Suprapubic skin (tissue), 3 donors: ENCODE results near the gene DENND11.

Source experiments
- CTCF ChIP-seq, 2 donors: fragments of 200-600 bp in 1 of 2; fragments of 450-650 bp in 1 of 2; sonication (generic) in 1 of 2; IDR thresholded peaks; one replicate each; pipeline ENCODE4 v1.5.1; 2016 to 2019; ENCODE audit warnings: antibody characterized with exemption in 2 of 2, mild to moderate bottlenecking in 1 of 2, moderate library complexity in 1 of 2
- POLR2A ChIP-seq, 2 donors: fragments of 450-650 bp; IDR thresholded peaks; one replicate each; pipeline ENCODE4 v1.6.1; 2017; ENCODE audit warnings: antibody characterized with exemption in 2 of 2, mild to moderate bottlenecking in 2 of 2, moderate library complexity in 2 of 2

- no peak for TF ChIP-seq CTCF (IDR thresholded peaks at IDR 0.05)
- no peak for TF ChIP-seq POLR2A (IDR thresholded peaks at IDR 0.05)
These were observed 12.6 kb upstream of the DENND11 start for GRCh38 chr7:141714571-141714970.
